H1 (cell line): ENCODE results near the gene PSD. TPM values are rescaled to one million over a fixed set of nuclear protein-coding genes. Genes with fewer than 3 reads are reported as not detected.

ENCODE experiments used
- ASH2L ChIP-seq: fragments of 200-600, 300-600 bp; sonication (generic); IDR thresholded peaks from one replicate; pipeline ENCODE4 v1.7.1; 2017; ENCODE audit warnings: low read length
- BACH1 ChIP-seq: IDR thresholded peaks from 2 replicates; pipeline ENCODE4 v1.6.1; 2012; ENCODE audit warnings: low read length, improper control_type of control experiment
- BCL11A ChIP-seq, 2 experiments: IDR thresholded peaks; one replicate each; pipeline ENCODE4 v1.6.1; 2011; ENCODE audit warnings: low read depth in 2 of 2, low read length in 2 of 2, mild to moderate bottlenecking in 2 of 2
- CTBP2 ChIP-seq: IDR thresholded peaks from 2 replicates; pipeline ENCODE4 v1.7.0; 2011; ENCODE audit warnings: borderline replicate concordance, mild to moderate bottlenecking, moderate library complexity, mixed read lengths, low read length; ENCODE audit not compliant: insufficient read depth, insufficient read length
- EP300 ChIP-seq, 2 experiments: IDR thresholded peaks; 1 replicate in 1 of 2; 2 replicates in 1 of 2; pipeline ENCODE4 v1.6.1; 2011 to 2012; ENCODE audit warnings: low read depth in 2 of 2, low read length in 2 of 2, mild to moderate bottlenecking in 2 of 2, borderline replicate concordance in 1 of 2, inconsistent platforms in 1 of 2, moderate library complexity in 1 of 2
- EZH2 ChIP-seq: fragments of 200-600 bp; sonication (generic); IDR thresholded peaks from 2 replicates; pipeline ENCODE4 v1.7.1; 2012; ENCODE audit warnings: low read depth, mild to moderate bottlenecking, moderate library complexity, low read length, inconsistent platforms; ENCODE audit not compliant: severe bottlenecking
- GABPA ChIP-seq: IDR thresholded peaks from 2 replicates; pipeline ENCODE4 v1.6.1; 2011; ENCODE audit warnings: mild to moderate bottlenecking, low read length, moderate library complexity, borderline replicate concordance; ENCODE audit not compliant: insufficient read depth
- GTF2F1 ChIP-seq: IDR thresholded peaks from 2 replicates; pipeline ENCODE4 v1.6.1; 2012; ENCODE audit warnings: low read depth, low read length, improper control_type of control experiment, borderline replicate concordance
- HDAC2 ChIP-seq, 2 experiments: fragments of 300-600 bp in 1 of 2; sonication (generic) in 1 of 2; IDR thresholded peaks; 2 replicates each; pipeline ENCODE4 v1.6.1; 2011 to 2012; ENCODE audit warnings: low read depth in 2 of 2, low read length in 2 of 2, mild to moderate bottlenecking in 2 of 2, moderate library complexity in 2 of 2, borderline replicate concordance in 1 of 2, inconsistent platforms in 1 of 2
- JUND ChIP-seq: IDR thresholded peaks from 2 replicates; pipeline ENCODE4 v1.6.1; 2011; ENCODE audit warnings: mild to moderate bottlenecking, improper control_type of control experiment, low read length
- KDM4A ChIP-seq: IDR thresholded peaks from one replicate; pipeline ENCODE4 v1.7.1; 2012; ENCODE audit warnings: low read depth, mild to moderate bottlenecking, moderate library complexity, low read length, inconsistent platforms; ENCODE audit not compliant: severe bottlenecking
- NANOG ChIP-seq: IDR thresholded peaks from 2 replicates; pipeline ENCODE4 v1.6.1; 2011; ENCODE audit warnings: low read length, low read depth, mild to moderate bottlenecking, inconsistent platforms; ENCODE audit not compliant: insufficient read depth, poor library complexity, severe bottlenecking
- PHF8 ChIP-seq: fragments of 200-600 bp; sonication (generic); conservative IDR thresholded peaks from 2 replicates; pipeline ENCODE4 v1.7.1; 2012; ENCODE audit warnings: low read depth, mild to moderate bottlenecking, inconsistent platforms, low read length, moderate library complexity
- POLR2AphosphoS5 ChIP-seq: IDR thresholded peaks from 2 replicates; pipeline ENCODE4 v1.6.1; 2011; ENCODE audit warnings: low read depth, low read length
- RBBP5 ChIP-seq: IDR thresholded peaks from 2 replicates; pipeline ENCODE4 v1.7.1; 2012; ENCODE audit warnings: low read depth, mild to moderate bottlenecking, inconsistent platforms, low read length, moderate library complexity, borderline replicate concordance
- SIRT6 ChIP-seq: IDR thresholded peaks from one replicate; pipeline ENCODE4 v1.7.1; 2012; ENCODE audit warnings: low read length, inconsistent platforms
- SP2 ChIP-seq: IDR thresholded peaks from 2 replicates; pipeline ENCODE4 v1.6.1; 2012; ENCODE audit warnings: mild to moderate bottlenecking, low read length, inconsistent platforms
- SRF ChIP-seq: IDR thresholded peaks from 2 replicates; pipeline ENCODE4 v1.6.1; 2011; ENCODE audit warnings: mild to moderate bottlenecking, low read depth, low read length, moderate library complexity
- TAF7 ChIP-seq: optimal IDR thresholded peaks from 2 replicates; pipeline ENCODE3; 2011; ENCODE audit warnings: low read depth, mild to moderate bottlenecking, inconsistent platforms, low read length, moderate library complexity, borderline replicate concordance
- TCF12 ChIP-seq: IDR thresholded peaks from 2 replicates; pipeline ENCODE4 v1.6.1; 2011; ENCODE audit warnings: low read depth, mild to moderate bottlenecking, low read length
- TEAD4 ChIP-seq: IDR thresholded peaks from 2 replicates; pipeline ENCODE4 v1.6.1; 2012; ENCODE audit warnings: low read depth, low read length, inconsistent platforms, mixed read lengths
- polyA plus RNA-seq, 7 experiments: library from polyadenylated mRNA; depleted of rRNA in 3 of 7; stranded (reverse) in 5 of 7; unstranded in 2 of 7; fragments of >200 nt in 5 of 7; fragments of 200-250 nt in 2 of 7; gene quantifications; 1 replicate in 5 of 7; 2 replicates in 1 of 7; 4 replicates in 1 of 7; pipeline versions ENCODE4 v1.2.1 to v1.2.3, GENCODE V29; 2011 to 2013; ENCODE audit warnings: missing spikeins in 2 of 7, mixed read lengths in 2 of 7
- total RNA-seq: library from RNA; stranded (reverse); fragmentation: NEBNext Ultra II Directional; extraction: Animal tissue kit (Norgen Biotek cat#: 25700); gene quantifications from 2 replicates; pipeline ENCODE4 v1.2.1, GENCODE V29; 2021

PSD gene
- total and polyA plus RNA-seq, 2 of the 8 experiments (the other 6 are each of a cell fraction or from before 2014, with no cell fraction given): 5.4 to 6.0 TPM

DNA sequence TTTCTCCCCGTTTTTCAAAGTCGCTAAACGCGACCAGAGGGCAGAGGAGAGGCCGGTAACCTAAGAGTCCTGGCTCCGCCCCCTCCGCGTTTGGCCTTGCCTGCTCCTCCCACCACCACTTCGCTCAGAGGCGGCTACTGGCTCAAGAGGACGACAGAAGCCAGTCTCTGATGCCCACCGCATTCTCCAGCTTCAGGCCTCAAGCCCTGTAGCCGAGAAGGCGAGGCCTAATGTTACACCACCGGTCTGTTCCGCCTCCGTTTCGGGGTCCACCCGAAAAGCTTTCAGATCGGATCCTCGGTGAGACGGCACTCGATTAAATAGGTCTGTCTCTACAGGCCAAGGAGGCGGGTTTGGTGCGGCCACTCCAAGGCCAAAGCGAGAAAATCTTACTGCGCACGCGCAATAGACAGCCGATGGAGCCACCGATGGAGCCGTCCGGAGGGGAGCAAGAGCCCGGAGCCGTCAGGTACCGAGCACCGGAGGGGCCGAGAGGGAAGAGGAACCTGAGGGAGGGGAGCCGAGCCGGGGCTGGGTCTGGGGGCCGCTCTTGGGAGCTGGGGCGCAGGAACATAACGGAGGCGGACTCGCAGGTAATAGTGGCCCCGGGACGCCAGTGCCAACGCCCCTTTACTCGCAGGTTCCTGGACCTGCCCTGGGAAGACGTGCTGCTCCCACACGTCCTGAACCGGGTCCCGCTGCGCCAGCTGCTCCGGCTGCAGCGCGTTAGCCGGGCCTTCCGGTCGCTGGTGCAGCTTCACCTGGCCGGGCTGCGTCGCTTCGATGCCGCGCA is 2.3 kb upstream of the PSD start, which contains the start of gene FBXL15 (continued):
- TF ChIP-seq KDM4A: peak; percentile 85
- peak; percentile 82 for TF ChIP-seq PHF8
- no peak for TF ChIP-seq EZH2
- TF ChIP-seq ASH2L: peak; percentile 85
- TF ChIP-seq SP2: no peak
- peak; percentile 90 for TF ChIP-seq GABPA
- no peak for TF ChIP-seq JUND
- no peak for TF ChIP-seq TEAD4
- TF ChIP-seq SIRT6: no peak
- TF ChIP-seq TAF7: no peak
- no peak for TF ChIP-seq TCF12
- peak; percentile 72 for TF ChIP-seq POLR2AphosphoS5
- TF ChIP-seq CTBP2: no peak
- TF ChIP-seq EP300 (IDR thresholded peaks at IDR 0.05; ENCODE audit: borderline replicate concordance in 1 of 2, low read depth in 2 of 2, low read length in 2 of 2): peak in 1 of 2 experiments; percentile 50; a peak in 1 of 3 replicates
- no peak for TF ChIP-seq GTF2F1
- TF ChIP-seq HDAC2 (IDR thresholded peaks at IDR 0.05; ENCODE audit: borderline replicate concordance in 1 of 2, low read depth in 2 of 2, low read length in 2 of 2): no peak
- TF ChIP-seq SRF: peak; percentile 80
- no peak for TF ChIP-seq BACH1
- peak; percentile 83; the same call in 1 of the 2 replicates for TF ChIP-seq RBBP5
- no peak for TF ChIP-seq BCL11A (IDR thresholded peaks at IDR 0.05; ENCODE audit: low read depth in 2 of 2, low read length in 2 of 2)
- TF ChIP-seq NANOG: no peak
- TF ChIP-seq, all 59 proteins: peak for 19
